GM10248 (cell line): Measurements from ENCODE around the gene GPR158.

ENCODE experiments used
- CTCF ChIA-PET: fragments of 300-600 bp; sonication (Branson Sonifier 250); formaldehyde crosslinking; extraction: SDS; loops from one replicate; lab custom pipeline; 2021; ENCODE audit warnings: antibody characterized with exemption; lab: Yijun Ruan, JAX
- POLR2A ChIA-PET: fragments of 350-650 bp; sonication (Branson Sonifier 250); formaldehyde crosslinking; extraction: SDS; loops from one replicate; lab custom pipeline; 2020; ENCODE audit warnings: antibody characterized with exemption; lab: Yijun Ruan, JAX
- DNase-seq: peaks from one replicate; pipeline ENCODE4 v3.0.0; 2012; ENCODE audit errors: extremely low spot score
- CTCF ChIP-seq: IDR thresholded peaks from 2 replicates; pipeline ENCODE4 v1.5.1; 2012; ENCODE audit warnings: mild to moderate bottlenecking, low read depth; ENCODE audit errors: extremely low read depth, missing control alignments, control extremely low read depth

GPR158 gene

GRCh38 chr10:25336330-25336729, 161.5 kb downstream of the GPR158 start:
- POLR2A ChIA-PET, result no interaction called here
- DNase-seq, result no peak
- CTCF ChIA-PET, result no interaction called here
- TF ChIP-seq CTCF, result no peak

DNA sequence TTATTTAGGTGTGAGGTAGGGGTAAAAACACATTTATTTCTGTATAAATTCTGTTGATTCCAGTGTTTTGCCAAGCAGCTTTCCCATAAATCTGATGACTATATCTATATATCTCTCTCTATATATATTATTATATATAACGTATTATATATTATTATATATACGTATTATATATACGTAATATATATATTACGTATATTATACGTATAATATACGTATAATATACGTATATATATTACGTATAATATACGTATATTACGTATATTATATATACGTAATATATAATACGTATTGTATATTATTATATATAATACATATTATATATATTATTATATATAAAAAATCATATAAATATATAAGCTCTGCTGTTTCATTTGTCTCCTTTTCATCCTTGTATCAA, 163.5 kb downstream of the GPR158 start:
- POLR2A ChIA-PET, result no interaction called here
- CTCF ChIA-PET, result no interaction called here
- no peak for DNase-seq
- no peak for TF ChIP-seq CTCF

DNA sequence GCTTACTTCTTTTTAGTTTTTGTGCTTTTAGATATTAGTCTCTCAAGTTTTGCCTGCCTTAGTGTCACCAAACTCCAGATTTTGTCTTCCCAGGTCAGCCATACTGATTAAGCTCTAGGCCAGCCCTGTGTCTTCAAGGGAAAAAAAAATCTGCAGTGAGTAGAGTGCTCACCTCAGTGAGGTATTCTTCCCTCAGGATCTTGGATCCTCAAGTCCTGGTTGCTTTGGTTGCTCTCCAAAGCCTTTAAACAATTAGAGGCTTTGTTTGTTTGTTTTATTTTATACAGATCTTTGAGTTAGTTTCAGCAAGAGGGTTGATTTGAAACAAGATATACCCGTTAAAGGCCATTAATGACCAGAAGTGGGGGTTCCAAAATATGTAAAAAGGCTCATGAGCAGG, 165.2 kb downstream of the GPR158 start:
- no peak for TF ChIP-seq CTCF
- ChIA-PET CTCF (no interaction called here), POLR2A (no interaction called here)
- DNase-seq, result no peak

GRCh38 chr10:25349520-25349919, 174.7 kb downstream of the GPR158 start:
- DNase-seq, result no peak
- POLR2A ChIA-PET, result no interaction called here
- CTCF ChIA-PET, result no interaction called here
- TF ChIP-seq CTCF, result no peak

DNA sequence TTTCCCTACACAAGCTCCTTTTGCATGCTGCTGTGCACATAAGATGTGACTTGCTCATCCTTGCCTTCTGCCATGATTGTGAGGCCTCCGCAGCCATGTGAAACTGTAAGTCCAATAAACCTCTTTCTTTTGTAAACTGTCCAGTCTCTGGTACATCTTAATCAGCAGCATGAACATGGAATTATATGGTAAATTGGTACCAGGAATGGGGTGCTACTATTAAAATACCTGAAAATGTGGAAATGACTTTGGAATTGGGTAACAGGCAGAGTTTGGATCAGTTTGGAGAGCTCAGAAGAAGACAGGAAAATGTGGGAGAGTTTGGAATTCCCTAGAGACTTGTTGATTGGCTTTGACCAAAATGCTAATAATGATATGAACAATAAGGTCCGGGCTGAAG, 181.8 kb downstream of the GPR158 start:
- no peak for DNase-seq
- ChIA-PET POLR2A (no interaction called here), CTCF (no interaction called here)
- no peak for TF ChIP-seq CTCF

DNA sequence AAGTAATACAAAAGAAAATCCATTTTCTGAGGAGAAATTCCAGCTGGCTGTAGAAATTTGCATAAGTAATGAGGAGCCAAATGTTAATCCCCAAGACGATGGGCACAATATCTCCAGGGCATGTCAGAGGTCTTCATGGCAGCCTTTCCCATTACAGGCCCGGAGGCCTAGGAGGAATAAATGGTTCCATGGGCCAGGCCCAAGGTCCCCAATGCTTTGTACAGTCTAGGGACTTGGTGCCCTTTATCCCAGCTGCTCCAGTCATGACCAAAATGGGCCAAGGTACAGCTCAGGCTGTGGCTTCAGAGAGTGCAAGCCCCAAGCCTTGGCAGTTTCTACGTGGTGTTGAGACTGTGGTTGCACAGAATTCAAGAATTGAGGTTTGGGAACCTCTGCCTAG, 182.5 kb downstream of the GPR158 start:
- POLR2A ChIA-PET, result no interaction called here
- no peak for TF ChIP-seq CTCF
- CTCF ChIA-PET, result no interaction called here
- DNase-seq, result no peak
